K562 (cell line): ENCODE measurements around the gene SREBF1. TPM values are rescaled to one million over a fixed set of nuclear protein-coding genes. Genes with fewer than 3 reads are reported as not detected.

Source experiments
- ATAC-seq: fragments of 200-7000 bp; cut with Tn5 transposase; 3 replicates; pipeline ENCODE4 v1.9.1; 2020; ENCODE audit warnings: moderate library complexity
- BruUV-seq: library from RNA; stranded (reverse); fragments of 400-500 nt; replicated peaks from 2 replicates; lab custom pipeline; 2021; lab: Mats Ljungman, UMichigan
- CTCF ChIA-PET: fragments of 300-600 bp; formaldehyde crosslinking; extraction: SDS; loops from one replicate; lab custom pipeline; 2021; ENCODE audit warnings: low intra/inter-chr PET ratio; lab: Yijun Ruan, JAX
- POLR2A ChIA-PET: fragments of 300-600, 350-650 bp; sonication (Branson Sonifier 250); formaldehyde crosslinking; extraction: SDS; loops from one replicate; lab custom pipeline; 2021; ENCODE audit warnings: antibody characterized with exemption, inconsistent platforms; lab: Yijun Ruan, JAX
- DNase-seq, 4 experiments: peaks; one replicate each; pipeline versions ENCODE4 v3.0.0 to v3.0.0-alpha.2; 2011 to 2018; ENCODE audit warnings: low spot score in 3 of 4, mixed read lengths in 3 of 4; ENCODE audit errors: extremely low read depth in 1 of 4
- FAIRE-seq: peaks from 2 replicates; lab custom pipeline; 2011; peaks lifted over from hg19 to GRCh38; lab: Jason Lieb, UNC
- H2AFZ ChIP-seq: 2 replicates; pipeline ENCODE4 v1.6.0; 2011; ENCODE audit warnings: low read depth, low read length, control low read depth, inconsistent platforms
- H3K27ac ChIP-seq: fragments of 200-600 bp; 3 replicates; pipeline ENCODE4 v1.8.0; 2011; ENCODE audit warnings: low read depth, mild to moderate bottlenecking, control low read depth, inconsistent platforms, low read length, moderate library complexity, mixed read lengths; ENCODE audit errors: extremely low read depth
- H3K27me3 ChIP-seq, 2 experiments: fragments of 300-600 bp in 1 of 2; 2 replicates in 1 of 2; 3 replicates in 1 of 2; pipeline versions ENCODE4 v1.6.0 to v1.8.0; 2011; ENCODE audit warnings: inconsistent platforms in 2 of 2, low read length in 2 of 2, mild to moderate bottlenecking in 1 of 2, mixed read lengths in 1 of 2, moderate library complexity in 1 of 2; ENCODE audit not compliant: control insufficient read depth in 2 of 2, insufficient read depth in 2 of 2
- H3K36me3 ChIP-seq: fragments of 300-600 bp; 3 replicates; pipeline ENCODE4 v1.8.0; 2011; ENCODE audit warnings: mild to moderate bottlenecking, low read length, inconsistent platforms; ENCODE audit not compliant: control insufficient read depth, insufficient read depth
- H3K4me1 ChIP-seq, 2 experiments: fragments of 200-600 bp in 1 of 2; replicated peaks in 1 of 2; 2 replicates in 1 of 2; 3 replicates in 1 of 2; pipeline versions ENCODE4 v1.5.1 to v1.8.0; 2011; ENCODE audit warnings: inconsistent platforms in 2 of 2, low read length in 2 of 2, mild to moderate bottlenecking in 1 of 2, mixed read lengths in 1 of 2, moderate library complexity in 1 of 2; ENCODE audit not compliant: control insufficient read depth in 2 of 2, insufficient read depth in 2 of 2
- H3K4me2 ChIP-seq: 2 replicates; pipeline ENCODE4 v1.6.1; 2011; ENCODE audit warnings: low read length, control low read depth, inconsistent platforms, mixed read lengths; ENCODE audit not compliant: insufficient read depth
- H3K4me3 ChIP-seq: fragments of 200-600 bp; sonication (generic), shearing (Covaris generic); 2 replicates; pipeline ENCODE4 v1.5.1; 2016; ENCODE audit warnings: control low read depth, inconsistent platforms
- H3K79me2 ChIP-seq: fragments of 200-600 bp; 3 replicates; pipeline ENCODE4 v1.8.0; 2011; ENCODE audit warnings: low read length, inconsistent platforms; ENCODE audit not compliant: control insufficient read depth, insufficient read depth
- H3K9ac ChIP-seq, 2 experiments: 2 replicates each; pipeline versions ENCODE4 v1.6.0 to v1.6.1; 2011; ENCODE audit warnings: low read depth in 2 of 2, low read length in 2 of 2, control low read depth in 1 of 2, inconsistent platforms in 1 of 2, mild to moderate bottlenecking in 1 of 2, mixed read lengths in 1 of 2; ENCODE audit not compliant: insufficient read depth in 1 of 2
- H3K9me1 ChIP-seq: one replicate; pipeline ENCODE4 v1.6.0; 2011; ENCODE audit warnings: inconsistent platforms, mild to moderate bottlenecking, low read length, moderate library complexity; ENCODE audit not compliant: control insufficient read depth, insufficient read depth
- H3K9me3 ChIP-seq: replicated peaks from 2 replicates; pipeline ENCODE4 v1.5.1; 2011; ENCODE audit warnings: low read depth, low read length, inconsistent platforms; ENCODE audit not compliant: control insufficient read depth, insufficient read depth
- H4K20me1 ChIP-seq: replicated peaks from 2 replicates; pipeline ENCODE4 v1.6.1; 2011; ENCODE audit warnings: low read length, inconsistent platforms, mixed read lengths; ENCODE audit not compliant: control insufficient read depth, insufficient read depth
- AFF1 ChIP-seq, 2 experiments: fragments of 450-650 bp; IDR thresholded peaks; 2 replicates each; pipeline ENCODE4 v1.6.1; 2018; ENCODE audit warnings: mild to moderate bottlenecking in 2 of 2, low read depth in 1 of 2; ENCODE audit not compliant: partially characterized antibody in 2 of 2
- EP300 ChIP-seq: IDR thresholded peaks from 2 replicates; pipeline ENCODE4 v1.6.1; 2012; ENCODE audit warnings: low read length, improper control_type of control experiment
- FOXA1 ChIP-seq: fragments of 450-650 bp; IDR thresholded peaks from 2 replicates; pipeline ENCODE4 v1.6.1; 2016; ENCODE audit warnings: mild to moderate bottlenecking, borderline replicate concordance
- IRF2 ChIP-seq: sonication (generic); formaldehyde crosslinking; IDR thresholded peaks from 2 replicates; pipeline ENCODE4 v1.8.1; 2022; ENCODE audit warnings: mild to moderate bottlenecking, missing genetic modification reagents
- NR3C1 ChIP-seq: sonication (generic); formaldehyde crosslinking; IDR thresholded peaks from 2 replicates; pipeline ENCODE4 v1.8.1; 2022; ENCODE audit warnings: missing genetic modification reagents
- POLR2AphosphoS5 ChIP-seq: IDR thresholded peaks from 2 replicates; pipeline ENCODE4 v1.6.1; 2011; ENCODE audit warnings: mild to moderate bottlenecking, low read depth, low read length, moderate library complexity; ENCODE audit not compliant: control insufficient read depth, insufficient read depth
- POLR2G ChIP-seq: fragments of 200-400 bp; formaldehyde crosslinking; IDR thresholded peaks from 2 replicates; pipeline ENCODE4 v1.6.1; 2017; ENCODE audit warnings: low read depth, mild to moderate bottlenecking, antibody characterized with exemption, low read length, moderate library complexity
- RBFOX2 ChIP-seq: fragments of 200-400 bp; formaldehyde crosslinking; IDR thresholded peaks from 2 replicates; pipeline ENCODE4 v1.6.1; 2017; ENCODE audit warnings: low read depth, mild to moderate bottlenecking, low read length, moderate library complexity
- SOX6 ChIP-seq: fragments of 450-650 bp; IDR thresholded peaks from 2 replicates; pipeline ENCODE4 v1.6.1; 2014; ENCODE audit warnings: mild to moderate bottlenecking
- STAT5A ChIP-seq: IDR thresholded peaks from 2 replicates; pipeline ENCODE4 v1.6.1; 2012; ENCODE audit warnings: low read length, inconsistent platforms, borderline replicate concordance
- ZFX ChIP-seq: sonication (generic); formaldehyde crosslinking; IDR thresholded peaks from 2 replicates; pipeline ENCODE4 v1.8.0; 2022; ENCODE audit warnings: mild to moderate bottlenecking, missing genetic modification reagents, moderate library complexity
- ZNF511 ChIP-seq: sonication (generic); formaldehyde crosslinking; IDR thresholded peaks from 2 replicates; pipeline ENCODE4 v1.8.0; 2022; ENCODE audit warnings: mild to moderate bottlenecking, missing genetic modification reagents
- ZNF740 ChIP-seq, 3 experiments: fragments of 200-800 bp in 1 of 3; sonication (Bioruptor generic) in 1 of 3; sonication (generic) in 1 of 3; formaldehyde crosslinking in 1 of 3; IDR thresholded peaks; 2 replicates each; pipeline versions ENCODE4 v1.6.1 to v1.8.0; 2016 to 2022; ENCODE audit warnings: mild to moderate bottlenecking in 2 of 3, missing compliant biosample characterization in 2 of 3, missing genetic modification characterization in 2 of 3, missing genetic modification reagents in 1 of 3
- WGBS: fragments of 100-300 bp; shearing (Covaris generic); methylation state at CpG from one replicate; pipeline ENCODE4 v1.1.6; 2016; ENCODE audit warnings: low coverage, mixed read lengths; ENCODE audit not compliant: insufficient coverage; ENCODE audit errors: missing lambda C conversion rate; 5-methylcytosine and 5-hydroxymethylcytosine counted together
- in situ Hi-C: fragments of 300-500 bp; cut with MboI; formaldehyde crosslinking; loops from 4 replicates; pipeline ENCODE4 v1.15.0; 2018; ENCODE audit warnings: inconsistent platforms, mixed read lengths
- intact Hi-C: fragments of 100-400 bp; cut with micrococcal nuclease; formaldehyde crosslinking; loops from 2 replicates; pipeline ENCODE4 v1.14.2; 2022
- polyA plus RNA-seq, 8 experiments: library from polyadenylated mRNA; depleted of rRNA in 4 of 8; stranded (reverse) in 5 of 8; unstranded in 3 of 8; fragments of >200 nt; fragmentation: Nextera tagmentation in 2 of 8; fragmentation: Illumina TruSeq in 1 of 8; extraction: Ambion mirVana in 2 of 8; extraction: Trizol in 1 of 8; gene quantifications; 2 replicates each; pipeline versions ENCODE4 v1.2.1 to v1.2.3, GENCODE V29; 2011 to 2014; ENCODE audit warnings: inconsistent platforms in 1 of 8, missing spikeins in 1 of 8
- total RNA-seq, 7 experiments: library from RNA; depleted of rRNA in 6 of 7; stranded (reverse); fragments of >200 nt in 6 of 7; fragmentation: Illumina TruSeq in 2 of 7; extraction: Trizol in 2 of 7; gene quantifications; 2 replicates each; pipeline versions ENCODE4 v1.2.1 to v1.2.3, GENCODE V29; 2011 to 2021; ENCODE audit warnings: low replicate concordance in 1 of 7

The SREBF1 gene
- total and polyA plus RNA-seq, 9 of the 15 experiments (the other 6 are each of a cell fraction or from before 2014, with no cell fraction given) = 1.6 to 169 (median 69.4) TPM

- no peak for FAIRE-seq
- ChIA-PET CTCF (no interaction called here), POLR2A (interaction anchor here (0.6 to 1.9 kb wide), 5 partner anchors 9 to 19 kb away, joined by 3 to 7 read pairs (median 4); no protein-coding TSS in a partner anchor)
- BruUV-seq = no TSS peak
- WGBS = 90% methylated on average over 15 of the region's 24 CpGs
- H3K27ac ChIP-seq = no peak overlapping the region
- no peak overlapping the region for H2AFZ ChIP-seq
- peaks cover 41 to 97% of the 10 kb centered on the region in 2 experiments for H3K4me1 ChIP-seq
- H3K36me3 ChIP-seq = peaks cover 97% of the 10 kb centered on the region; the same call in 2 of the 3 replicates
- ATAC-seq = no peak
- no peak for DNase-seq
- in situ Hi-C loops = loop anchor here (5.0 kb wide), 1 partner anchor 40 kb away; no protein-coding TSS in a partner anchor
- H4K20me1 ChIP-seq = peaks cover 43% of the 10 kb centered on the region
- peaks cover 4% of the 10 kb centered on the region for H3K9me1 ChIP-seq
- H3K4me3 ChIP-seq = no peak overlapping the region
- H3K79me2 ChIP-seq = peaks cover 49% of the 10 kb centered on the region
- no peak overlapping the region for H3K4me2 ChIP-seq
- H3K9ac ChIP-seq = peak overlapping the region in 1 of 2 experiments; percentile 52; a peak in 1 of 4 replicates
- no peaks in the 10 kb centered on the region for H3K27me3 ChIP-seq
- H3K9me3 ChIP-seq = no peaks in the 10 kb centered on the region
- intact Hi-C loops = no loop called here
- TF ChIP-seq POLR2AphosphoS5 (0 out of 2 replicates have a peak, but pooled peaks have one; percentile 2), SOX6 (no peak), STAT5A (no peak), RBFOX2 (peak; percentile 53), IRF2 (CRISPR knock-in tag) (no peak), EP300 (no peak), ZFX (CRISPR knock-in tag) (0 out of 2 replicates have a peak, but pooled peaks have one; percentile 16), NR3C1 (no peak), FOXA1 (no peak), ZNF511 (CRISPR knock-in tag) (no peak), AFF1 (IDR thresholded peaks at IDR 0.05; ENCODE audit: low read depth in 1 of 2, partially characterized antibody in 2 of 2) (no peak), POLR2G (peak; percentile 68), ZNF740 (CRISPR knock-in tag; IDR thresholded peaks at IDR 0.05) (no peak), ZNF740 (tag; IDR thresholded peaks at IDR 0.05) (no peak)
These were observed 19.8 kb downstream of the SREBF1 start for GRCh38 chr17:17816831-17817551.
